OCI-LY7 (cell line): Measurements from ENCODE around the gene HNRNPH3. TPM values are rescaled to one million over a fixed set of nuclear protein-coding genes. Genes with fewer than 3 reads are reported as not detected.
A peak's percentile ranks its signal among the peaks of the same experiment; 100 is the strongest.

Experiments
- BruUV-seq: library from RNA; stranded (reverse); fragments of 400-500 nt; replicated peaks from 2 replicates; lab custom pipeline; 2021; lab: Mats Ljungman, UMichigan
- CTCF ChIA-PET: fragments of 300-600 bp; sonication (Branson Sonifier 250); formaldehyde crosslinking; loops from one replicate; lab custom pipeline; 2022; ENCODE audit warnings: antibody characterized with exemption; ENCODE audit not compliant: unreplicated experiment; lab: Charles Lee
- POLR2A ChIA-PET: fragments of 300-600 bp; sonication (Branson Sonifier 250); formaldehyde crosslinking; loops from one replicate; lab custom pipeline; 2022; ENCODE audit warnings: antibody characterized with exemption; lab: Charles Lee
- DNase-seq: peaks from one replicate; pipeline ENCODE4 v3.0.0-alpha.2; 2015; ENCODE audit warnings: low spot score
- H2AFZ ChIP-seq: fragments of 200-600 bp; sonication (generic), shearing (Covaris generic); 2 replicates; pipeline ENCODE4 v1.6.1; 2014; ENCODE audit warnings: mild to moderate bottlenecking, antibody characterized with exemption, low read length, moderate library complexity
- H3K27ac ChIP-seq: fragments of 200-600 bp; sonication (generic); 2 replicates; pipeline ENCODE4 v1.5.1; 2014; ENCODE audit warnings: mixed run types, low read depth, mild to moderate bottlenecking, moderate library complexity, low read length, inconsistent platforms; ENCODE audit not compliant: poor library complexity, severe bottlenecking
- H3K36me3 ChIP-seq: fragments of 200-600 bp; sonication (generic); 2 replicates; pipeline ENCODE4 v1.6.1; 2014; ENCODE audit warnings: mild to moderate bottlenecking, antibody characterized with exemption, low read length, moderate library complexity, mixed read lengths; ENCODE audit not compliant: insufficient read depth
- H3K4me1 ChIP-seq: fragments of 200-600 bp; sonication (generic); 2 replicates; pipeline ENCODE4 v1.5.1; 2014; ENCODE audit warnings: mild to moderate bottlenecking, low read length; ENCODE audit not compliant: insufficient read depth, poor library complexity, severe bottlenecking
- H3K4me2 ChIP-seq: fragments of 200-600 bp; sonication (generic); 2 replicates; pipeline ENCODE4 v1.6.1; 2014; ENCODE audit warnings: mild to moderate bottlenecking, low read length
- H3K4me3 ChIP-seq: fragments of 200-600 bp; sonication (generic); 2 replicates; pipeline ENCODE4 v1.5.1; 2014; ENCODE audit warnings: mild to moderate bottlenecking, low read depth, low read length; ENCODE audit not compliant: poor library complexity, severe bottlenecking
- H3K79me2 ChIP-seq: fragments of 200-600 bp; sonication (generic); 2 replicates; pipeline ENCODE4 v1.6.1; 2016; ENCODE audit warnings: low read depth, mild to moderate bottlenecking, low read length, moderate library complexity, mixed read lengths; ENCODE audit not compliant: insufficient read depth
- H3K9me2 ChIP-seq: fragments of 200-600 bp; sonication (generic); 2 replicates; pipeline ENCODE4 v1.6.1; 2016; ENCODE audit warnings: mild to moderate bottlenecking, low read length, mixed read lengths; ENCODE audit not compliant: insufficient read depth
- H3K9me3 ChIP-seq: fragments of 200-600 bp; sonication (generic); 2 replicates; pipeline ENCODE4 v1.6.1; 2014; ENCODE audit warnings: mild to moderate bottlenecking, mixed run types, low read length, mixed read lengths
- H4K20me1 ChIP-seq: fragments of 200-600 bp; sonication (generic); 2 replicates; pipeline ENCODE4 v1.6.1; 2014; ENCODE audit warnings: mild to moderate bottlenecking, antibody characterized with exemption, low read length, moderate library complexity, mixed read lengths; ENCODE audit not compliant: insufficient read depth
- CTCF ChIP-seq: fragments of 200-600 bp; sonication (generic); conservative IDR thresholded peaks from 2 replicates; pipeline ENCODE4 v1.5.1; 2014; ENCODE audit warnings: mild to moderate bottlenecking, antibody characterized with exemption, low read length, moderate library complexity, mixed read lengths
- EZH2phosphoT487 ChIP-seq: fragments of 200-600 bp; sonication (generic); IDR thresholded peaks from 2 replicates; pipeline ENCODE4 v1.6.1; 2018; ENCODE audit warnings: low read depth, borderline replicate concordance, mild to moderate bottlenecking, mixed run types, antibody characterized with exemption, low read length, moderate library complexity, mixed read lengths
- intact Hi-C: fragments of 100-400 bp; cut with micrococcal nuclease; formaldehyde crosslinking; loops from one replicate; pipeline ENCODE4 v1.10.0; 2022; ENCODE audit not compliant: unreplicated experiment
- total RNA-seq, 2 experiments: library from RNA; depleted of rRNA in 1 of 2; stranded (reverse); fragments of >200 nt in 1 of 2; shearing (Covaris generic) in 1 of 2; gene quantifications; 2 replicates each; pipeline ENCODE4 v1.2.3, GENCODE V29; 2014 to 2022

The HNRNPH3 gene
- total RNA-seq, 2 experiments from 2014 or later: 30.8 to 241 TPM

GRCh38 chr10:68333058-68333395 is 1.2 kb downstream of the HNRNPH3 start:
- Histone ChIP-seq H3K27ac (peak overlapping the region; percentile 89), H3K9me2 (no peaks in the 10 kb centered on the region), H3K4me2 (peak overlapping the region; percentile 93), H4K20me1 (peaks cover 49% of the 10 kb centered on the region), H3K79me2 (peaks cover 66% of the 10 kb centered on the region), H3K36me3 (peaks cover 58% of the 10 kb centered on the region), H3K4me3 (peak overlapping the region; percentile 85), H2AFZ (no peak overlapping the region), H3K9me3 (no peaks in the 10 kb centered on the region), H3K4me1 (peaks cover 73% of the 10 kb centered on the region)
- no peak for DNase-seq
- POLR2A ChIA-PET: interaction anchor here (0.6 to 4.3 kb wide), 14 partner anchors 12 to 1818 kb away, joined by 3 to 28 read pairs (median 3); partner anchors contain the start of genes CCAR1 and SIRT1
- TF ChIP-seq EZH2phosphoT487 (no peak), CTCF (no peak; the same call in 1 of the 2 replicates)
- BruUV-seq: no TSS peak
- intact Hi-C loops: loop anchor here (2.0 kb wide), 1 partner anchor 74 kb away; the partner anchor contains the start of gene RUFY2
- CTCF ChIA-PET: no interaction called here

GRCh38 chr10:68333440-68334431 is 1.9 kb downstream of the HNRNPH3 start:
- Histone ChIP-seq H3K79me2 (peaks cover 73% of the 10 kb centered on the region), H3K9me2 (no peaks in the 10 kb centered on the region), H4K20me1 (peaks cover 56% of the 10 kb centered on the region), H3K4me3 (peak overlapping the region; percentile 85), H3K9me3 (no peaks in the 10 kb centered on the region), H3K27ac (peak overlapping the region; percentile 89), H2AFZ (no peak overlapping the region), H3K4me1 (peaks cover 66% of the 10 kb centered on the region), H3K36me3 (peaks cover 65% of the 10 kb centered on the region), H3K4me2 (peak overlapping the region; percentile 93)
- TF ChIP-seq CTCF (no peak), EZH2phosphoT487 (no peak)
- CTCF ChIA-PET: no interaction called here
- intact Hi-C loops: loop anchor here (2.0 kb wide), 1 partner anchor 73 kb away; the partner anchor contains the start of gene RUFY2
- no peak for DNase-seq
- TSS peak; percentile 49 for BruUV-seq
- POLR2A ChIA-PET: interaction anchor here (0.7 to 4.3 kb wide), 12 partner anchors 11 to 553 kb away, joined by 3 to 28 read pairs (median 3); partner anchors contain the start of genes CCAR1 and SIRT1
